ENCODE measurements around the gene SORCS2. TPM values are rescaled to one million over a fixed set of nuclear protein-coding genes. Genes with fewer than 3 reads are reported as not detected.

The SORCS2 gene
- total RNA-seq, 4 donors from 2014 or later = 0.48 to 1.8 (median 0.68) TPM; not detected in 1

GRCh38 chr4:7370038-7370437 is 177.7 kb downstream of the SORCS2 start:
- Histone ChIP-seq H3K36me3 (no peaks in the 10 kb centered on the region), H3K27me3 (no peaks in the 10 kb centered on the region), H3K4me3 (no peak overlapping the region), H3K27ac (no peak overlapping the region), H3K9me3 (no peaks in the 10 kb centered on the region), H3K4me1 (no peaks in the 10 kb centered on the region)
- in situ Hi-C loops (cut with MboI; ENCODE audit: low pct_ligation_motif_present in 1 of 4, low pct_unique_long_range_greater_than_20kb in 1 of 4, low sequenced_read_pairs in 3 of 4) (no loop called here), intact Hi-C loops (cut with DNase I; ENCODE audit: low total_unique reads) (no loop called here)
- 81% methylated on average over 7 of the region's 7 CpGs; no CpG with 5 or more reads in 1 of the 2 donors for WGBS, 2 donors (ENCODE audit: low coverage in 1 of 2)
- DNase-seq = no peak
- TF ChIP-seq CTCF (IDR thresholded peaks at IDR 0.05) (no peak), EP300 (IDR thresholded peaks at IDR 0.05; ENCODE audit: low read depth) (no peak), POLR2AphosphoS5 (IDR thresholded peaks at IDR 0.05) (no peak), POLR2A (IDR thresholded peaks at IDR 0.05) (no peak)

GRCh38 chr4:7371210-7371941 is 179.0 kb downstream of the SORCS2 start:
- TF ChIP-seq POLR2A (IDR thresholded peaks at IDR 0.05) (no peak), EP300 (IDR thresholded peaks at IDR 0.05; ENCODE audit: low read depth) (no peak), POLR2AphosphoS5 (IDR thresholded peaks at IDR 0.05) (no peak), CTCF (IDR thresholded peaks at IDR 0.05) (no peak)
- no peak for DNase-seq
- WGBS, 2 donors (ENCODE audit: low coverage in 1 of 2) = 69 to 79% methylated on average over 7 to 30 of the region's 31 CpGs

GRCh38 chr4:7372673-7373072 is 180.3 kb downstream of the SORCS2 start:
- H3K27ac ChIP-seq = no peak overlapping the region
- H3K4me1 ChIP-seq = peaks cover 0 to 4% (median 0%) of the 10 kb centered on the region in 4 donors
- DNase-seq = no peak
- no peak for TF ChIP-seq POLR2AphosphoS5 (IDR thresholded peaks at IDR 0.05)
- no peak for TF ChIP-seq POLR2A (IDR thresholded peaks at IDR 0.05)
- TF ChIP-seq EP300 (IDR thresholded peaks at IDR 0.05; ENCODE audit: low read depth) = no peak
- no peak for TF ChIP-seq CTCF (IDR thresholded peaks at IDR 0.05)
- H3K9me3 ChIP-seq = no peaks in the 10 kb centered on the region
- intact Hi-C loops (cut with DNase I; ENCODE audit: low total_unique reads) = no loop called here
- H3K4me3 ChIP-seq = no peak overlapping the region
- no peaks in the 10 kb centered on the region for H3K27me3 ChIP-seq
- H3K36me3 ChIP-seq = no peaks in the 10 kb centered on the region
- in situ Hi-C loops (cut with MboI; ENCODE audit: low pct_ligation_motif_present in 1 of 4, low pct_unique_long_range_greater_than_20kb in 1 of 4, low sequenced_read_pairs in 3 of 4) = no loop called here
- 80% methylated on average over 13 of the region's 13 CpGs; no CpG with 5 or more reads in 1 of the 2 donors for WGBS, 2 donors (ENCODE audit: low coverage in 1 of 2)

More at GRCh38 chr4:7371210-7371941, 179.0 kb downstream of the SORCS2 start:
- intact Hi-C loops (cut with DNase I; ENCODE audit: low total_unique reads) (no loop called here), in situ Hi-C loops (cut with MboI; ENCODE audit: low pct_ligation_motif_present in 1 of 4, low pct_unique_long_range_greater_than_20kb in 1 of 4, low sequenced_read_pairs in 3 of 4) (no loop called here)
- no peak overlapping the region for H3K4me3 ChIP-seq
- H3K9me3 ChIP-seq = no peaks in the 10 kb centered on the region
- no peaks in the 10 kb centered on the region for H3K36me3 ChIP-seq
- H3K27ac ChIP-seq = no peak overlapping the region
- peaks cover 0 to 4% (median 0%) of the 10 kb centered on the region in 4 donors for H3K4me1 ChIP-seq
- H3K27me3 ChIP-seq = no peaks in the 10 kb centered on the region

GRCh38 chr4:7374571-7374970 is 182.2 kb downstream of the SORCS2 start:
- no peak overlapping the region for H3K4me3 ChIP-seq
- intact Hi-C loops (cut with DNase I; ENCODE audit: low total_unique reads) = no loop called here
- H3K36me3 ChIP-seq = no peaks in the 10 kb centered on the region
- WGBS, 2 donors (ENCODE audit: low coverage in 1 of 2) = 85% methylated on average over 10 of the region's 10 CpGs; no CpG with 5 or more reads in 1 of the 2 donors
- no peaks in the 10 kb centered on the region for H3K9me3 ChIP-seq
- no peak for DNase-seq
- no peaks in the 10 kb centered on the region for H3K27me3 ChIP-seq
- H3K27ac ChIP-seq = no peak overlapping the region
- in situ Hi-C loops (cut with MboI; ENCODE audit: low pct_ligation_motif_present in 1 of 4, low pct_unique_long_range_greater_than_20kb in 1 of 4, low sequenced_read_pairs in 3 of 4) = no loop called here
- H3K4me1 ChIP-seq = peaks cover 0 to 4% (median 0%) of the 10 kb centered on the region in 4 donors
- no peak for TF ChIP-seq CTCF (IDR thresholded peaks at IDR 0.05)
- no peak for TF ChIP-seq EP300 (IDR thresholded peaks at IDR 0.05; ENCODE audit: low read depth)
- TF ChIP-seq POLR2A (IDR thresholded peaks at IDR 0.05) = no peak
- TF ChIP-seq POLR2AphosphoS5 (IDR thresholded peaks at IDR 0.05) = no peak
